H9 (cell line): ENCODE measurements around the gene NR1I2. TPM values are rescaled to one million over a fixed set of nuclear protein-coding genes. Genes with fewer than 3 reads are reported as not detected.

Experiments used
- DNase-seq: peaks from one replicate; pipeline ENCODE4 v3.0.0-alpha.2; 2017
- H2AFZ ChIP-seq: one replicate; pipeline ENCODE4 v1.6.1; 2013; ENCODE audit warnings: mild to moderate bottlenecking, low read length, control low read depth, moderate library complexity
- H2AK5ac ChIP-seq: 2 replicates; pipeline ENCODE4 v1.6.1; 2013; ENCODE audit warnings: low read length, control low read depth, mixed read lengths; ENCODE audit not compliant: insufficient read length
- H2BK120ac ChIP-seq: one replicate; pipeline ENCODE4 v1.6.1; 2013; ENCODE audit warnings: low read depth, mild to moderate bottlenecking, low read length, control low read depth, inconsistent platforms; ENCODE audit not compliant: poor library complexity, severe bottlenecking
- H2BK12ac ChIP-seq: 2 replicates; pipeline ENCODE4 v1.6.1; 2013; ENCODE audit warnings: low read length, control low read depth, mixed read lengths, low read depth; ENCODE audit not compliant: insufficient read length
- H2BK15ac ChIP-seq: 2 replicates; pipeline ENCODE4 v1.6.1; 2013; ENCODE audit warnings: low read depth, low read length, control low read depth
- H2BK20ac ChIP-seq: one replicate; pipeline ENCODE4 v1.6.1; 2013; ENCODE audit warnings: low read depth, mild to moderate bottlenecking, low read length, control low read depth, inconsistent platforms; ENCODE audit not compliant: poor library complexity, severe bottlenecking
- H2BK5ac ChIP-seq: 2 replicates; pipeline ENCODE4 v1.6.1; 2013; ENCODE audit warnings: low read length, control low read depth, mixed read lengths; ENCODE audit not compliant: insufficient read length
- H3K14ac ChIP-seq: 2 replicates; pipeline ENCODE4 v1.6.1; 2013; ENCODE audit warnings: low read length, control low read depth; ENCODE audit not compliant: insufficient read depth
- H3K18ac ChIP-seq: 2 replicates; pipeline ENCODE4 v1.6.1; 2013; ENCODE audit warnings: low read depth, mild to moderate bottlenecking, mixed read lengths, low read length, control low read depth; ENCODE audit not compliant: insufficient read length
- H3K23ac ChIP-seq: 2 replicates; pipeline ENCODE4 v1.6.1; 2013; ENCODE audit warnings: low read length, control low read depth, mixed read lengths, low read depth; ENCODE audit not compliant: insufficient read length
- H3K23me2 ChIP-seq: 2 replicates; pipeline ENCODE4 v1.6.1; 2013; ENCODE audit warnings: low read depth, mild to moderate bottlenecking, mixed read lengths, low read length, control low read depth; ENCODE audit not compliant: insufficient read length, poor library complexity, severe bottlenecking
- H3K27ac ChIP-seq: 2 replicates; pipeline ENCODE4 v1.5.1; 2013; ENCODE audit warnings: low read length, control low read depth, mixed read lengths, low read depth; ENCODE audit not compliant: insufficient read length
- H3K27me3 ChIP-seq: 2 replicates; pipeline ENCODE4 v1.6.1; 2013; ENCODE audit warnings: low read length, control low read depth, inconsistent platforms; ENCODE audit not compliant: insufficient read depth
- H3K4ac ChIP-seq: 2 replicates; pipeline ENCODE4 v1.6.1; 2013; ENCODE audit warnings: low read depth, mild to moderate bottlenecking, control low read depth, inconsistent platforms, low read length, moderate library complexity
- H3K4me1 ChIP-seq: 2 replicates; pipeline ENCODE4 v1.6.1; 2013; ENCODE audit warnings: low read length, control low read depth, inconsistent platforms; ENCODE audit not compliant: insufficient read depth
- H3K4me2 ChIP-seq: 2 replicates; pipeline ENCODE4 v1.6.1; 2013; ENCODE audit warnings: low read length, control low read depth, mixed read lengths; ENCODE audit not compliant: insufficient read length, insufficient read depth
- H3K56ac ChIP-seq: 2 replicates; pipeline ENCODE4 v1.6.1; 2013; ENCODE audit warnings: low read depth, mild to moderate bottlenecking, mixed read lengths, low read length, control low read depth; ENCODE audit not compliant: insufficient read length
- H3K79me1 ChIP-seq: 2 replicates; pipeline ENCODE4 v1.6.1; 2013; ENCODE audit warnings: low read depth, mild to moderate bottlenecking, moderate library complexity, low read length, control low read depth, inconsistent platforms; ENCODE audit not compliant: insufficient read depth, poor library complexity, severe bottlenecking
- H3K79me2 ChIP-seq: 2 replicates; pipeline ENCODE4 v1.6.1; 2013; ENCODE audit warnings: low read length, control low read depth, inconsistent platforms; ENCODE audit not compliant: insufficient read depth
- H3K9ac ChIP-seq: 2 replicates; pipeline ENCODE4 v1.6.1; 2013; ENCODE audit warnings: low read length, control low read depth, mixed read lengths; ENCODE audit not compliant: insufficient read length; ENCODE audit errors: extremely low read depth
- H3K9me3 ChIP-seq: one replicate; pipeline ENCODE4 v1.6.1; 2013; ENCODE audit warnings: low read depth, low read length, inconsistent platforms; ENCODE audit not compliant: control insufficient read depth
- H3T11ph ChIP-seq: one replicate; pipeline ENCODE4 v1.6.1; 2013; ENCODE audit warnings: mild to moderate bottlenecking, low read length, control low read depth, inconsistent platforms
- H4K20me1 ChIP-seq: one replicate; pipeline ENCODE4 v1.6.1; 2013; ENCODE audit not compliant: control insufficient read depth, insufficient read length, insufficient read depth
- H4K5ac ChIP-seq: 2 replicates; pipeline ENCODE4 v1.6.1; 2013; ENCODE audit warnings: low read depth, mild to moderate bottlenecking, mixed read lengths, low read length, control low read depth; ENCODE audit not compliant: insufficient read length
- H4K8ac ChIP-seq: replicated peaks from 2 replicates; pipeline ENCODE4 v1.6.1; 2013; ENCODE audit warnings: low read length, control low read depth, mixed read lengths, low read depth; ENCODE audit not compliant: insufficient read length
- H4K91ac ChIP-seq: 2 replicates; pipeline ENCODE4 v1.6.1; 2013; ENCODE audit warnings: low read depth, mild to moderate bottlenecking, moderate library complexity, mixed read lengths, low read length, control low read depth; ENCODE audit not compliant: insufficient read length
- H3K27ac Mint-ChIP-seq, 3 experiments: 2 replicates in 2 of 3; 3 replicates in 1 of 3; pipeline ENCODE4 v1.8.0; 2020 to 2021; ENCODE audit warnings: mixed read lengths in 3 of 3, mild to moderate bottlenecking in 1 of 3, moderate library complexity in 1 of 3
- H3K27me3 Mint-ChIP-seq: 2 replicates; pipeline ENCODE4 v1.8.0; 2021; ENCODE audit warnings: low read depth, mild to moderate bottlenecking, moderate library complexity, mixed read lengths
- H3K36me3 Mint-ChIP-seq, 3 experiments: 2 replicates in 2 of 3; 3 replicates in 1 of 3; pipeline ENCODE4 v1.8.0; 2020 to 2021; ENCODE audit warnings: low read depth in 3 of 3, mixed read lengths in 3 of 3; ENCODE audit not compliant: insufficient read depth in 1 of 3
- H3K4me1 Mint-ChIP-seq, 2 experiments: 2 replicates each; pipeline ENCODE4 v1.8.0; 2020; ENCODE audit warnings: mixed read lengths in 2 of 2
- H3K4me3 Mint-ChIP-seq, 2 experiments: 2 replicates in 1 of 2; 3 replicates in 1 of 2; pipeline ENCODE4 v1.8.0; 2020 to 2021; ENCODE audit warnings: mild to moderate bottlenecking in 2 of 2, mixed read lengths in 2 of 2, moderate library complexity in 1 of 2
- H3K9me3 Mint-ChIP-seq, 2 experiments: 2 replicates in 1 of 2; 3 replicates in 1 of 2; pipeline ENCODE4 v1.8.0; 2020; ENCODE audit warnings: mild to moderate bottlenecking in 2 of 2, mixed read lengths in 2 of 2, moderate library complexity in 1 of 2
- WGBS: extraction: QIAGEN DNeasy Blood & Tissue Kit; methylation state at CpG from one replicate; pipeline ENCODE4 v1.1.7; 2013; ENCODE audit warnings: missing lambda C conversion rate, low lambda C conversion rate, mixed read lengths; ENCODE audit not compliant: insufficient read length; ENCODE audit errors: extremely low coverage; 5-methylcytosine and 5-hydroxymethylcytosine counted together
- total RNA-seq: library from RNA; stranded (reverse); gene quantifications from 2 replicates; pipeline ENCODE4 v1.2.1, GENCODE V29; 2021
- TF ChIP-seq, protein P1 (sequence below): fragments of 200-600 bp; sonication (generic); conservative IDR thresholded peaks from 3 replicates; pipeline ENCODE4 v1.8.0; 2021; ENCODE audit warnings: antibody characterized with exemption, mild to moderate bottlenecking

NR1I2 gene
- total RNA-seq, 1 experiment from 2014 or later = not detected

DNA sequence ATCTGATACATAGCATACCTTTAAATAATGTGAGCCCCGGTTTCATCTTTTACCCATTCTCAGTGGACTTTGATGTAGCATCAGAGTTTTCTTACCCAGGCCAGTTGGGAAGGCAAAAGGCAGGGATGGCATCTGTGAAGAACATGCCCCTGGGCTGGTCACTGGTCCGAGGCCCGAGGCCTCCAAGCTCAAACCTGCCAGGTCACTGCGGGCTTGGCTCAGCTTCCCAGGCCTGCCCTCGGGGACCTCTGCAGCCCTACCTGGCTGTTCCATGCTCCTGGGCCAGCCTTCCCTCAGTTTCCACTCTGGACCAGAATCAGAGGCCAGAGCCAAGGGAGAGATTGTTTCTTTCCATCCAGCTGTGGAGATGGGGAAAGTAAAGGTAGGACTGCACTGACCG, 26.9 kb downstream of the NR1I2 start:
- Histone ChIP-seq H2BK12ac (no peak overlapping the region), H2AK5ac (no peak overlapping the region), H3K79me2 (no peaks in the 10 kb centered on the region), H3K23ac (no peak overlapping the region), H3K4me2 (no peak overlapping the region), H3T11ph (no peak overlapping the region), H2BK5ac (no peak overlapping the region), H3K14ac (no peak overlapping the region), H3K56ac (no peak overlapping the region), H3K27ac (no peak overlapping the region), H4K91ac (no peak overlapping the region), H2BK120ac (no peak overlapping the region), H2BK20ac (no peak overlapping the region), H3K9ac (no peak overlapping the region), H3K79me1 (no peaks in the 10 kb centered on the region), H4K5ac (no peak overlapping the region), H3K18ac (no peak overlapping the region), H3K27me3 (0 out of 2 replicates have a peak, but pooled peaks cover 3% of the 10 kb centered on the region), H3K4ac (no peak overlapping the region), H2AFZ (no peak overlapping the region), H4K20me1 (no peaks in the 10 kb centered on the region), H3K9me3 (no peaks in the 10 kb centered on the region), H3K23me2 (no peaks in the 10 kb centered on the region), H2BK15ac (no peak overlapping the region), H4K8ac (no peak overlapping the region), H3K4me1 (no peaks in the 10 kb centered on the region)
- Mint-ChIP-seq H3K27me3 (peaks cover 4% of the 10 kb centered on the region; the same call in 1 of the 2 replicates), H3K36me3 (no peaks in the 10 kb centered on the region), H3K4me3 (no peak overlapping the region; a peak in 1 of 5 replicates), H3K9me3 (no peaks in the 10 kb centered on the region), H3K4me1 (no peaks in the 10 kb centered on the region), H3K27ac (no peak overlapping the region; a peak in 1 of 7 replicates)
- no peak for DNase-seq
- TF ChIP-seq, protein P1, sequence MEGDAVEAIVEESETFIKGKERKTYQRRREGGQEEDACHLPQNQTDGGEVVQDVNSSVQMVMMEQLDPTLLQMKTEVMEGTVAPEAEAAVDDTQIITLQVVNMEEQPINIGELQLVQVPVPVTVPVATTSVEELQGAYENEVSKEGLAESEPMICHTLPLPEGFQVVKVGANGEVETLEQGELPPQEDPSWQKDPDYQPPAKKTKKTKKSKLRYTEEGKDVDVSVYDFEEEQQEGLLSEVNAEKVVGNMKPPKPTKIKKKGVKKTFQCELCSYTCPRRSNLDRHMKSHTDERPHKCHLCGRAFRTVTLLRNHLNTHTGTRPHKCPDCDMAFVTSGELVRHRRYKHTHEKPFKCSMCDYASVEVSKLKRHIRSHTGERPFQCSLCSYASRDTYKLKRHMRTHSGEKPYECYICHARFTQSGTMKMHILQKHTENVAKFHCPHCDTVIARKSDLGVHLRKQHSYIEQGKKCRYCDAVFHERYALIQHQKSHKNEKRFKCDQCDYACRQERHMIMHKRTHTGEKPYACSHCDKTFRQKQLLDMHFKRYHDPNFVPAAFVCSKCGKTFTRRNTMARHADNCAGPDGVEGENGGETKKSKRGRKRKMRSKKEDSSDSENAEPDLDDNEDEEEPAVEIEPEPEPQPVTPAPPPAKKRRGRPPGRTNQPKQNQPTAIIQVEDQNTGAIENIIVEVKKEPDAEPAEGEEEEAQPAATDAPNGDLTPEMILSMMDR = no peak
- WGBS = no CpG with 5 or more reads among the region's 6 CpGs
